ENCODE results near the gene DNMBP. TPM values are rescaled to one million over a fixed set of nuclear protein-coding genes. Genes with fewer than 3 reads are reported as not detected.

Gene DNMBP
- total and polyA plus RNA-seq, 2 of the 8 experiments (the other 6 are each of a cell fraction or from before 2014, with no cell fraction given), result 19.1 to 26.4 TPM

DNA sequence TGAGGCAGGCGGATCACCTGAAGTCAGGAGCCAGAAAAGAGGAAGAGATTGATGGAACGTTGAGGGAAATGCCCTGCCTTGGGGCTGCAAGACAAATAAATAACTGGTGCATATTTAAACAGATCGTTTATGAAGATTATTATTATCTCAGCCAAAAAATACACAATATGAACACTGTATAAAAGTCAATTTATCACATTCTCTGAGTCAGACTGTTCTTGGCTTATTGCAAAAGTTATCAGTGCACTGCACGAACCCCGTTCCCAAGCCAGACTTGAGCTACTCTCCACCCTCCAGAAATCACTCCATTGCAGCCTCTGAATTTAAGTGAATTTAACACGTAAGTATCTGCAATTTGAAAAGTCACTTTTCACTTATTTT lies 1.6 kb downstream of the DNMBP start:
- peak overlapping the region in 1 of 4 experiments; percentile 73; a peak in 1 of 8 replicates for H3K4me3 ChIP-seq (ENCODE audit: extremely low read depth in 1 of 4, insufficient read depth in 2 of 4, low read depth in 3 of 4, low read length in 4 of 4)
- H3K9me3 ChIP-seq (ENCODE audit: insufficient read depth in 2 of 2, low read depth in 1 of 2, low read length in 1 of 2), result no peaks in the 10 kb centered on the region; a peak in 1 of 4 replicates
- no peak overlapping the region for H3K56ac ChIP-seq (replicated peaks; ENCODE audit: insufficient read length, low read depth, low read length)
- POLR2A ChIA-PET (ENCODE audit: partially characterized antibody), result interaction anchor here (0.9 to 2.1 kb wide), 5 partner anchors 9 to 162 kb away, joined by 3 to 4 read pairs (median 3); no protein-coding TSS in a partner anchor
- no peak overlapping the region for H2BK5ac ChIP-seq (ENCODE audit: low read depth, low read length)
- H2BK15ac ChIP-seq (ENCODE audit: low read length), result no peak overlapping the region
- no peak overlapping the region for H4K5ac ChIP-seq (ENCODE audit: insufficient read length, low read depth, low read length)
- peak overlapping the region in 1 of 2 experiments; percentile 75; a peak in 1 of 4 replicates for H3K4me2 ChIP-seq (ENCODE audit: insufficient read depth in 1 of 2, low read depth in 2 of 2, low read length in 2 of 2)
- no peaks in the 10 kb centered on the region; the same call in 1 of the 2 replicates for H3K79me1 ChIP-seq (ENCODE audit: low read depth, low read length)
- no peak overlapping the region for H2AK5ac ChIP-seq (ENCODE audit: low read depth, low read length)
- no peak overlapping the region for H3K9ac ChIP-seq (replicated peaks in 1 of 4; ENCODE audit: extremely low read depth in 1 of 4, low read depth in 3 of 4, low read length in 3 of 4)
- DNase-seq (ENCODE audit: low read depth in 1 of 2, low spot score in 2 of 2), result no peak
- no peak overlapping the region for H3K14ac ChIP-seq (ENCODE audit: insufficient read length)
- peaks cover 4 to 11% (median 6%) of the 10 kb centered on the region in 4 experiments; a peak in 5 of 7 replicates for H3K4me1 ChIP-seq (replicated peaks in 1 of 4; ENCODE audit: control insufficient read depth in 3 of 4, insufficient read depth in 4 of 4, low read length in 3 of 4)
- peaks cover 0 to 22% of the 10 kb centered on the region in 2 experiments; a peak in 2 of 4 replicates for H3K79me2 ChIP-seq (ENCODE audit: control insufficient read depth in 1 of 2, insufficient read depth in 2 of 2, low read length in 2 of 2)
- no peak overlapping the region for H2BK20ac ChIP-seq (ENCODE audit: low read length)
- peaks cover 4% of the 10 kb centered on the region; the same call in 1 of the 2 replicates for H3K23me2 ChIP-seq (ENCODE audit: low read depth, low read length)
- H3K23ac ChIP-seq (ENCODE audit: insufficient read length), result no peak overlapping the region
- H3K27me3 ChIP-seq (replicated peaks in 1 of 4; ENCODE audit: control insufficient read depth in 3 of 4, extremely low read depth in 1 of 4, insufficient read depth in 3 of 4, low read length in 3 of 4), result no peaks in the 10 kb centered on the region; a peak in 2 of 7 replicates
- no peak overlapping the region for H3K4ac ChIP-seq (replicated peaks; ENCODE audit: insufficient read length, low read depth, low read length)
- peaks cover 0 to 2% of the 10 kb centered on the region in 2 experiments for H4K20me1 ChIP-seq (replicated peaks in 1 of 2; ENCODE audit: control insufficient read depth in 1 of 2, insufficient read depth in 2 of 2, low read length in 2 of 2)
- no peak overlapping the region for H2BK120ac ChIP-seq (replicated peaks; ENCODE audit: low read depth, low read length)
- no peak for FAIRE-seq
- no peak overlapping the region for H2BK12ac ChIP-seq (ENCODE audit: low read depth, low read length)
- H2AFZ ChIP-seq (ENCODE audit: low read length), result no peak overlapping the region
- H4K91ac ChIP-seq (replicated peaks; ENCODE audit: insufficient read length, low read length), result no peak overlapping the region
- CTCF ChIA-PET (ENCODE audit: partially characterized antibody), result interaction anchor here (0.9 to 8.7 kb wide), 12 partner anchors 10 to 162 kb away, joined by 3 to 57 read pairs (median 6); no protein-coding TSS in a partner anchor
- no peak overlapping the region for H3K27ac ChIP-seq (ENCODE audit: low read depth, low read length)
- no peak overlapping the region for H4K8ac ChIP-seq (ENCODE audit: extremely low read depth, insufficient read depth, low read length)
- no peak for TF ChIP-seq TAF7 (optimal IDR thresholded peaks at IDR 0.05; ENCODE audit: borderline replicate concordance, low read depth, low read length)
- TF ChIP-seq TCF12 (IDR thresholded peaks at IDR 0.05; ENCODE audit: low read depth, low read length), result no peak
- TF ChIP-seq, protein P1, sequence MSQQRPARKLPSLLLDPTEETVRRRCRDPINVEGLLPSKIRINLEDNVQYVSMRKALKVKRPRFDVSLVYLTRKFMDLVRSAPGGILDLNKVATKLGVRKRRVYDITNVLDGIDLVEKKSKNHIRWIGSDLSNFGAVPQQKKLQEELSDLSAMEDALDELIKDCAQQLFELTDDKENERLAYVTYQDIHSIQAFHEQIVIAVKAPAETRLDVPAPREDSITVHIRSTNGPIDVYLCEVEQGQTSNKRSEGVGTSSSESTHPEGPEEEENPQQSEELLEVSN (IDR thresholded peaks at IDR 0.05), result no peak
- TF ChIP-seq SAP30 (IDR thresholded peaks at IDR 0.05; ENCODE audit: insufficient read depth, insufficient replicate concordance, low read length), result no peak
- TF ChIP-seq KDM4A (IDR thresholded peaks at IDR 0.05; ENCODE audit: low read depth, low read length, severe bottlenecking), result no peak
- TF ChIP-seq SUZ12 (IDR thresholded peaks at IDR 0.05; ENCODE audit: low read length), result no peak
- TF ChIP-seq GTF2F1 (IDR thresholded peaks at IDR 0.05; ENCODE audit: borderline replicate concordance, low read depth, low read length), result no peak
- 79% methylated on average over 6 of the region's 6 CpGs; no CpG with 5 or more reads in 1 of the 2 experiments for WGBS, 2 experiments (ENCODE audit: extremely low coverage in 1 of 2, insufficient coverage in 1 of 2, insufficient read length in 1 of 2, insufficient replicate concordance in 2 of 2, low coverage in 1 of 2, low lambda C conversion rate in 2 of 2, missing lambda C conversion rate in 1 of 2)
- H3K18ac ChIP-seq (ENCODE audit: extremely low read depth, low read length), result no peak overlapping the region
- H3K36me3 ChIP-seq (ENCODE audit: control insufficient read depth in 2 of 4, insufficient read depth in 4 of 4, low read length in 3 of 4), result no peaks in the 10 kb centered on the region

Data from H1 (cell line).